Measurements from ENCODE around the gene ZNF606. TPM values are rescaled to one million over a fixed set of nuclear protein-coding genes. Genes with fewer than 3 reads are reported as not detected.

ZNF606 gene
- polyA plus RNA-seq, 1 donor (not counting 4 experiments of a cell fraction or from before 2014, with no cell fraction given), result 3.5 TPM

DNA sequence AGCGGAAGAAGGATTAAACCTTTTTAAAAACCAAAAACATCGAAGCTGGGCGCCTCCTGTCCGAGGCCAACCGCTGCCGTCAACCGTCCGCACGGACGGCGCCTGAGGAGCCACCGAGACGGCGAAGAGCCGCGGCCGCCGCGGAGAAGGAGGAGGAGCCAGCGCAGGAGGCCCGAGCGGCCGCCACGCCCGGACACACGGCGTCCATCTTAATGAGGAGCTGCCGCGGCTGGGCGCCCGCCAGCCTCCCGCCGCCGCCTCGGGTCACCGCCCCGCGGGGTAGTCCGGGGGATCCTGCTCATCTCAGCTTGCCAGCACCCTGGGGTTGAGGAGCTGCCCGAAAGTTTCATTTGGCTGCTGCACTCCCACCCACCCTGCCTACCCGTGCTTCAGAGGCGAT, 41.8 kb upstream of the ZNF606 start:
- Histone ChIP-seq H3K9me1 (ENCODE audit: control insufficient read depth, extremely low read depth, insufficient read depth, low read length) (no peaks in the 10 kb centered on the region), H3K4me3 (ENCODE audit: control insufficient read depth in 2 of 3, extremely low read depth in 1 of 3, insufficient read depth in 2 of 3, low read depth in 1 of 3, low read length in 3 of 3) (no peak overlapping the region), H2AFZ (ENCODE audit: control insufficient read depth, low read length) (no peak overlapping the region), H3K4me2 (ENCODE audit: control insufficient read depth, extremely low read depth, insufficient read depth, low read depth, low read length) (no peak overlapping the region), H3K27me3 (ENCODE audit: control insufficient read depth, extremely low read depth, insufficient read depth, low read length) (no peaks in the 10 kb centered on the region), H3K27ac (ENCODE audit: control insufficient read depth, insufficient read depth, low read length) (no peak overlapping the region), H3K79me2 (ENCODE audit: control insufficient read depth, insufficient read depth, low read length) (no peaks in the 10 kb centered on the region), H3K9ac (ENCODE audit: control insufficient read depth, extremely low read depth, insufficient read depth, low read length) (no peak overlapping the region), H3K9me3 (ENCODE audit: control insufficient read depth, low read depth, low read length) (peaks cover 18% of the 10 kb centered on the region), H4K20me1 (ENCODE audit: control insufficient read depth, extremely low read depth, insufficient read depth, low read length) (no peaks in the 10 kb centered on the region), H3K36me3 (ENCODE audit: control insufficient read depth in 2 of 2, extremely low read depth in 1 of 2, insufficient read depth in 2 of 2, low read length in 2 of 2) (no peaks in the 10 kb centered on the region), H3K4me1 (ENCODE audit: control insufficient read depth, extremely low read depth, insufficient read depth, low read length) (no peaks in the 10 kb centered on the region)
- DNase-seq (ENCODE audit: low read depth, low spot score) (no peak), FAIRE-seq (no peak)
- TF ChIP-seq, protein P1, sequence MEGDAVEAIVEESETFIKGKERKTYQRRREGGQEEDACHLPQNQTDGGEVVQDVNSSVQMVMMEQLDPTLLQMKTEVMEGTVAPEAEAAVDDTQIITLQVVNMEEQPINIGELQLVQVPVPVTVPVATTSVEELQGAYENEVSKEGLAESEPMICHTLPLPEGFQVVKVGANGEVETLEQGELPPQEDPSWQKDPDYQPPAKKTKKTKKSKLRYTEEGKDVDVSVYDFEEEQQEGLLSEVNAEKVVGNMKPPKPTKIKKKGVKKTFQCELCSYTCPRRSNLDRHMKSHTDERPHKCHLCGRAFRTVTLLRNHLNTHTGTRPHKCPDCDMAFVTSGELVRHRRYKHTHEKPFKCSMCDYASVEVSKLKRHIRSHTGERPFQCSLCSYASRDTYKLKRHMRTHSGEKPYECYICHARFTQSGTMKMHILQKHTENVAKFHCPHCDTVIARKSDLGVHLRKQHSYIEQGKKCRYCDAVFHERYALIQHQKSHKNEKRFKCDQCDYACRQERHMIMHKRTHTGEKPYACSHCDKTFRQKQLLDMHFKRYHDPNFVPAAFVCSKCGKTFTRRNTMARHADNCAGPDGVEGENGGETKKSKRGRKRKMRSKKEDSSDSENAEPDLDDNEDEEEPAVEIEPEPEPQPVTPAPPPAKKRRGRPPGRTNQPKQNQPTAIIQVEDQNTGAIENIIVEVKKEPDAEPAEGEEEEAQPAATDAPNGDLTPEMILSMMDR (optimal IDR thresholded peaks at IDR 0.05 in 1 of 3, IDR thresholded peaks at IDR 0.05 in 1 of 3, conservative IDR thresholded peaks at IDR 0.05 in 1 of 3; ENCODE audit: extremely low read depth in 1 of 3, insufficient read depth in 2 of 3, low read length in 3 of 3), result no peak
- TF ChIP-seq EZH2 (IDR thresholded peaks at IDR 0.05; ENCODE audit: low read length), result no peak
- dilution Hi-C loops (cut with MboI; ENCODE audit: extremely low pct_ligation_motif_present, low sequenced_read_pairs), result no loop called here

DNA sequence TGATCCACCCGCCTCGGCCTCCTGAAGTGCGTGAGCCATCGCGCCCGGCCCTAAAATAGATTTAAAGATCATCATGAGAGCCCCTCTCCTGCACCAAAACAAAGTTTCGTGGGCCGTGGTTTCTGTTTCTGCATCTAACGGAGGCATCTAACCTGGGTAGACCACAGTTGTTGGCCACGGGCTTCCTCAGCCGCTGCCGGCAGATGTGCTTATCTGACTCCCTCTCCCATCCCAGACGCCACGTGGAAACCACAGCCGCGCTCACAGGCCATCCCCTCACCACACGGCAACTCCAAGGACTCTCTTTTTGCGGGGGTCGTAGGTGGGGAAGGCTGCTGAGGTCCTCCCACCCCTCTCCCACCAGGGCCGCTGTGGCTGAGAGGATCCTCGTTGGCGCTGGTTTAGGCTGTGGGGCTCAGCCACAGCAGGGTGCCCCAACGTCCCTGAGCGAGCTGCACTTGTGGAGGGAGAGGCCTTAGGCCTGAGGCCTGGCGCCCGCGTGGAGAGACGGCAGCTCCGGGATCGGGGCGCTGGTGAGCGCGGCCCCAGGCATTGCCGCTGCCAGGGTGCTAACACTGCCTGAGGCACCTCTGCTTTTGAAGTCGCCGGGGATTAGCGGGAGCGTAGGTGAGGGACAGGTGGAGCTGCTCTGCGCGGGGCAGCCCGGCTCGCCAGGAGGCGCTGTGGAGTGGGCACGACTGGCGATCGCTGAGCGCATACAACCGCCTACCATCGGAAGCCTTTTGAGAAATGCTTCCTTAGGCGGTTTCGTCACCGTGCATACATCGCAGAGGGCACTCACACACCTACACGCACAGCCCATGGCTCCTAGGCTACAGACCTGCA, 40.1 kb upstream of the ZNF606 start:
- no peaks in the 10 kb centered on the region for H3K79me2 ChIP-seq (ENCODE audit: control insufficient read depth, insufficient read depth, low read length)
- no peak for TF ChIP-seq EZH2 (IDR thresholded peaks at IDR 0.05; ENCODE audit: low read length)
- TF ChIP-seq, protein P1 (optimal IDR thresholded peaks at IDR 0.05 in 1 of 3, IDR thresholded peaks at IDR 0.05 in 1 of 3, conservative IDR thresholded peaks at IDR 0.05 in 1 of 3; ENCODE audit: extremely low read depth in 1 of 3, insufficient read depth in 2 of 3, low read length in 3 of 3), result no peak
- no peaks in the 10 kb centered on the region for H3K9me1 ChIP-seq (ENCODE audit: control insufficient read depth, extremely low read depth, insufficient read depth, low read length)
- no peak for FAIRE-seq
- H3K27me3 ChIP-seq (ENCODE audit: control insufficient read depth, extremely low read depth, insufficient read depth, low read length), result no peaks in the 10 kb centered on the region
- no peaks in the 10 kb centered on the region for H4K20me1 ChIP-seq (ENCODE audit: control insufficient read depth, extremely low read depth, insufficient read depth, low read length)
- no peaks in the 10 kb centered on the region for H3K36me3 ChIP-seq (ENCODE audit: control insufficient read depth in 2 of 2, extremely low read depth in 1 of 2, insufficient read depth in 2 of 2, low read length in 2 of 2)
- no peaks in the 10 kb centered on the region for H3K4me1 ChIP-seq (ENCODE audit: control insufficient read depth, extremely low read depth, insufficient read depth, low read length)
- DNase-seq (ENCODE audit: low read depth, low spot score), result no peak
- H3K27ac ChIP-seq (ENCODE audit: control insufficient read depth, insufficient read depth, low read length), result no peak overlapping the region
- H3K9me3 ChIP-seq (ENCODE audit: control insufficient read depth, low read depth, low read length), result peaks cover 23% of the 10 kb centered on the region
- H3K4me2 ChIP-seq (ENCODE audit: control insufficient read depth, extremely low read depth, insufficient read depth, low read depth, low read length), result no peak overlapping the region
- H3K9ac ChIP-seq (ENCODE audit: control insufficient read depth, extremely low read depth, insufficient read depth, low read length), result no peak overlapping the region
- dilution Hi-C loops (cut with MboI; ENCODE audit: extremely low pct_ligation_motif_present, low sequenced_read_pairs), result no loop called here
- no peak overlapping the region for H3K4me3 ChIP-seq (ENCODE audit: control insufficient read depth in 2 of 3, extremely low read depth in 1 of 3, insufficient read depth in 2 of 3, low read depth in 1 of 3, low read length in 3 of 3)
- no peak overlapping the region for H2AFZ ChIP-seq (ENCODE audit: control insufficient read depth, low read length)

Data from keratinocyte (primary cell).